Progenitor cell of endocrine pancreas (in vitro differentiated cells): ENCODE results near the gene AGXT. TPM values are rescaled to one million over a fixed set of nuclear protein-coding genes. Genes with fewer than 3 reads are reported as not detected.

Source experiments
- DNase-seq: peaks from one replicate; pipeline ENCODE4 v3.0.0; 2021; ENCODE audit warnings: low spot score; ENCODE audit not compliant: unreplicated experiment
- H3K27ac Mint-ChIP-seq: 2 replicates; pipeline ENCODE4 v1.8.0; 2021; ENCODE audit warnings: mild to moderate bottlenecking, moderate library complexity, mixed read lengths
- H3K27me3 Mint-ChIP-seq: 2 replicates; pipeline ENCODE4 v1.8.0; 2021; ENCODE audit warnings: mixed read lengths
- H3K36me3 Mint-ChIP-seq: 2 replicates; pipeline ENCODE4 v1.8.0; 2022; ENCODE audit warnings: mixed read lengths; ENCODE audit not compliant: insufficient read depth
- H3K4me1 Mint-ChIP-seq: 2 replicates; pipeline ENCODE4 v1.8.0; 2021; ENCODE audit warnings: low read depth, mixed read lengths
- H3K4me3 Mint-ChIP-seq: 2 replicates; pipeline ENCODE4 v1.8.0; 2021; ENCODE audit warnings: low read depth, mild to moderate bottlenecking, moderate library complexity, mixed read lengths
- H3K9me3 Mint-ChIP-seq: 2 replicates; pipeline ENCODE4 v1.8.0; 2021; ENCODE audit warnings: low read depth, mixed read lengths
- total RNA-seq: library from RNA; stranded (reverse); gene quantifications from 2 replicates; pipeline ENCODE4 v1.2.1, GENCODE V29; 2021
- TF ChIP-seq, protein P1 (sequence below): fragments of 200-600 bp; sonication (generic); IDR thresholded peaks from one replicate; pipeline ENCODE4 v1.5.0; 2021; ENCODE audit warnings: antibody characterized with exemption, mild to moderate bottlenecking; ENCODE audit not compliant: unreplicated experiment

AGXT gene
- total RNA-seq, 1 donor from 2014 or later: 1.2 TPM

DNA sequence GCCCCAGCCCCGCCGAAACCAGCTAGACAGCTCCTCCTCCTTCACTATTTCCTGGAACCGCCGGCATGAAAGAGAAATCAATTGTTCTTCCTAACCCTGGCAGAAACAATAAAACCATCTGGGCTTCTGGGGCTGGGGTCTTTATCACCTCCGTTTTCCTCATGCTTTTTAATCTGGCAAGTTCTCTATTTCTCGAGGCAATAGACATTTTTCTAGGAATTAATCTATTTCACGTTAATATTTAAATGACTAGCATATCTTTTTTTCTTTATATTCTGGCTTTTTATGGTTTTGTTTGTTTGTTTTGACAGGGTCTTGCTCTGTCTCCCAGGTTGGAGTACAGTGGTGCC is 47.2 kb upstream of the AGXT start:
- Mint-ChIP-seq H3K4me3 (peak overlapping the region; percentile 73), H3K9me3 (peaks cover 2% of the 10 kb centered on the region), H3K36me3 (no peaks in the 10 kb centered on the region)

DNA sequence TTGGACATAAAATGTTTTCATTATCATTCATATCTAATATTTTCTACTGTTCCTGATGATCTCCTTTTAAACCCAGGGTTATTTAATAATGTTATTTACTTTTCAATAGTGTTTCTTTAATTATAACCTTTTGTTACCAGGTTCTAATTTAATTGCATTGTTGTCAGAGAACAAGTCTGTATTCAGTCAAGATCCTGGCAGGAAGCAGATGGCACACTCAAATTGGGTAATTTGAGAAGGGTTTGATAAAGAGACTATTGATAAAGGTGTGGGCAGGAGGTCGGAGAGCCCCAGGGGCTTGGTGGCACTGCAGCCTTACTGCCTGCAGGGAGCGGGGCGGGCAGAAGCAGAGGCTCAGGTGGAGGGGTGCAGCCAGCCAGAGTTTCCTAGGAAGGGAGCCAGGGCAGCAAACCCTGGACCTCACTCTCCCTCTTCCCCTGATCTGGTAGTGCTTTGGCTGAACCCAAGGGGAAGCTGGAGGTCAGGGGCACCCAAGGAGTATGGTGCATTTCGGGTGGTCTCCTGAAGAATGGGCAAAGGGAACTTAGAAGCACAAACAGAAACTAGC is 46.3 kb upstream of the AGXT start:
- no peak for DNase-seq
- peaks cover 65% of the 10 kb centered on the region for H3K27me3 Mint-ChIP-seq
- peaks cover 10% of the 10 kb centered on the region for H3K4me1 Mint-ChIP-seq
- no peak overlapping the region for H3K27ac Mint-ChIP-seq
- TF ChIP-seq, protein P1, sequence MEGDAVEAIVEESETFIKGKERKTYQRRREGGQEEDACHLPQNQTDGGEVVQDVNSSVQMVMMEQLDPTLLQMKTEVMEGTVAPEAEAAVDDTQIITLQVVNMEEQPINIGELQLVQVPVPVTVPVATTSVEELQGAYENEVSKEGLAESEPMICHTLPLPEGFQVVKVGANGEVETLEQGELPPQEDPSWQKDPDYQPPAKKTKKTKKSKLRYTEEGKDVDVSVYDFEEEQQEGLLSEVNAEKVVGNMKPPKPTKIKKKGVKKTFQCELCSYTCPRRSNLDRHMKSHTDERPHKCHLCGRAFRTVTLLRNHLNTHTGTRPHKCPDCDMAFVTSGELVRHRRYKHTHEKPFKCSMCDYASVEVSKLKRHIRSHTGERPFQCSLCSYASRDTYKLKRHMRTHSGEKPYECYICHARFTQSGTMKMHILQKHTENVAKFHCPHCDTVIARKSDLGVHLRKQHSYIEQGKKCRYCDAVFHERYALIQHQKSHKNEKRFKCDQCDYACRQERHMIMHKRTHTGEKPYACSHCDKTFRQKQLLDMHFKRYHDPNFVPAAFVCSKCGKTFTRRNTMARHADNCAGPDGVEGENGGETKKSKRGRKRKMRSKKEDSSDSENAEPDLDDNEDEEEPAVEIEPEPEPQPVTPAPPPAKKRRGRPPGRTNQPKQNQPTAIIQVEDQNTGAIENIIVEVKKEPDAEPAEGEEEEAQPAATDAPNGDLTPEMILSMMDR: no peak
- no peaks in the 10 kb centered on the region for H3K36me3 Mint-ChIP-seq
- peaks cover 3% of the 10 kb centered on the region for H3K9me3 Mint-ChIP-seq
- no peak overlapping the region for H3K4me3 Mint-ChIP-seq

More for the DNA sequence above, 47.2 kb upstream of the AGXT start:
- H3K27ac Mint-ChIP-seq: peak overlapping the region; percentile 73
- H3K27me3 Mint-ChIP-seq: peaks cover 55% of the 10 kb centered on the region
- TF ChIP-seq, protein P1: no peak
- peaks cover 10% of the 10 kb centered on the region for H3K4me1 Mint-ChIP-seq
- no peak for DNase-seq

DNA sequence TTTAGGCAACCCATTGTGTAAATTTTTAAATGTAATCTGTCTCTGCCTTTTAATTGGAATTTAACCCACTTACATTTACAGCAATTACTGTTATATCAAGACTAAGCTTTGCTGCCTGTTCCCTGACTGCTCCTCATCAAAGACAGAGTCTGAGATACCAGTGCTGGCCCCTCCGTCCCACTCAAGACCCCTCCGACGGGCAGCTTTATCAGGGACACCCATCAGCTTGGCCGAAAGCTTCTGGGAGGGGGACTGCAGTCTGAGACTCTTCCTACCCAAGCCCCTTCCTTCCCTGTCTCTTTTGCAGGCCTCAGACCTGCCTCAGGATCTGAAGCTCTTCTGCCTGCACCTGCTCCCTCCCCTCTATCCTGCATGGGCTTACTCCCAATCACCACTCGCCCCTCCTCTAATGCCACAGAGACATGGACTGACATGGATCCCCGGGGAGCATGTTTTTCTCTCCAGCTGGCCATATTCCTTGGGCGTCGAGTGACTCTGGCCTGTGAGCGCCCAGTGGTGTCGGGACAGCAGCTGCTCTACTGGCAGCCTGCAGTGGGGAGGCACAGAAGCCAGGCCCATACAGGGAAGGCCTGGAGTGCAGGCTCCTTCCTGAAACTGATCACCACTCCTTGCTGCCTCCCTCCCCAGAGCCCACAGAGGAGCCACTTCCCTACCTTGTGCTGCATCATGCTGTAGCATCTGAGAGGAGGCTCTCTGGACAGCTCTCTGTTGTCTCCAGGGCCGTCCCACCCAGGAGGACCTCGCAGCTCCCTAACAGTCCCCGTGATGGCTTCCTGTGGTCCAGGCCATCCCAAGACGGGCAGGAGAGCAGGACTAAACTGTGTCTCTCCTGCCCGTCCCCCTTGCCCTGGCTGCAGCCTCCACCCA is 44.9 kb upstream of the AGXT start:
- peaks cover 6% of the 10 kb centered on the region for H3K4me1 Mint-ChIP-seq
- H3K36me3 Mint-ChIP-seq: no peaks in the 10 kb centered on the region
- peaks cover 72% of the 10 kb centered on the region for H3K27me3 Mint-ChIP-seq
- peaks cover 3% of the 10 kb centered on the region for H3K9me3 Mint-ChIP-seq
- no peak overlapping the region for H3K4me3 Mint-ChIP-seq
- TF ChIP-seq, protein P1: no peak
- H3K27ac Mint-ChIP-seq: no peak overlapping the region
- DNase-seq: no peak

- DNase-seq: no peak
- Mint-ChIP-seq H3K4me1 (peaks cover 6% of the 10 kb centered on the region), H3K27me3 (peaks cover 88% of the 10 kb centered on the region), H3K9me3 (peaks cover 3% of the 10 kb centered on the region), H3K4me3 (no peak overlapping the region), H3K27ac (no peak overlapping the region), H3K36me3 (no peaks in the 10 kb centered on the region)
- TF ChIP-seq, protein P1: no peak
Observed at GRCh38 chr2:240825476-240825875, 43.1 kb upstream of the AGXT start.

GRCh38 chr2:240831594-240832204 is 36.9 kb upstream of the AGXT start:
- Mint-ChIP-seq H3K4me1 (no peaks in the 10 kb centered on the region), H3K27me3 (peaks cover 60% of the 10 kb centered on the region), H3K9me3 (no peaks in the 10 kb centered on the region), H3K27ac (no peak overlapping the region), H3K36me3 (no peaks in the 10 kb centered on the region), H3K4me3 (no peak overlapping the region)
- no peak for DNase-seq
- TF ChIP-seq, protein P1: no peak
